NCI-H146 treated with DMSO at 0.1 percent for 48 hours (cell line): ENCODE results near the gene DOK3.

ENCODE experiments used
- DNase-seq: peaks from one replicate; lab custom pipeline; 2025; ENCODE audit not compliant: unreplicated experiment; lab: John Stamatoyannopoulos, UW

The DOK3 gene

GRCh38 chr5:177514541-177514940 lies 4.9 kb upstream of the DOK3 start:
- no peak for DNase-seq

DNA sequence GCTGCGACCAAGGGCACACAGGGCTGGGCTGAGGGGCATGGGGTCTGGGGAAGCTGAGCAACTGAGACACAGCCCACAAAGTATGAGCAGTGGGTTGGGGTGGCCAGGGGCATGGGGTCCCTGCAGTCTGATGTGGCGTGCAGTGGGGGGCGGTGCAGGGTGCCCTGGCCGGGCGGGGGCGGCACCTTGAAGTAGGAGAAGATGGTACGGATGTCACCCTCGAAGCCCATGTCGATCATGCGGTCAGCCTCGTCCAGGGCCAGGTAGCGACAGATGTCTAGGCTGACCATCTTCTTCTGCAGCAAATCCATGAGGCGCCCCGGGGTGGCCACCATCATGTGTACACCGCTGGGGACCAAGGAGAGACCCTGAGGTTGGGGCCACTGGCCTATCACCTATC lies 3.9 kb upstream of the DOK3 start:
- no peak for DNase-seq

DNA sequence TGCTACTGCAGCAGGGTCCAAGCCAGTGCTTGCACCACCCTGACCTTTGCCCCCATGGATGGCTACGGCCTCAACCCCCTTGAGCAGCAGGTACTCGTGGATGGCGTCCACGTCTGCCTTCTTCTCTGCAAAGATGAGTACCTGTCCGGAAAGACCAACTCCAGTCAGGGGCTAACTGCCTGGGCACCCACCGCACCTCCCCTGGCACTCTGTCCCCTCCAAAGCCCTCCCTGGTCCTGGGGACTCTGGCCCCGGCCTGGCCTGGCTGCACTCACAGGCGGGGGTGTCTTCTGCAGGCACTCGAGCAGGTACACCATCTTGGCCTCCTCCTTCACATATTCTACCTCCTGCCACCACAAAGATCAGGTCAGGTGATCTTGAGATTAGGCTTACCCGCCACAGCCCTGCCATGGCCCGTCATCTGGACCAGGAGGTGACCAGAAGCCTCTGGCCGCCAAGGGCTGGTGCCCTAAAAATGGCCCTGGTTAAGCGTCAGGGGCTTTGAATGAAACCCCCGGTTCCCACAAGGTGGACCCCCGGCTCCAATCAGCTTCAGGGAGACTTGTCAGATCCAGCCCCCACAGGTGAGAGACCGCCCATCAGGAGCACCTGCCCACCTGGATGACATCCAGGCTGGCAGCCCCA lies 3.2 kb upstream of the DOK3 start:
- no peak for DNase-seq

GRCh38 chr5:177511796-177512675 lies 2.4 kb upstream of the DOK3 start:
- DNase-seq = no peak

- no peak for DNase-seq
Measured at GRCh38 chr5:177511181-177511580, 1.6 kb upstream of the DOK3 start.

DNA sequence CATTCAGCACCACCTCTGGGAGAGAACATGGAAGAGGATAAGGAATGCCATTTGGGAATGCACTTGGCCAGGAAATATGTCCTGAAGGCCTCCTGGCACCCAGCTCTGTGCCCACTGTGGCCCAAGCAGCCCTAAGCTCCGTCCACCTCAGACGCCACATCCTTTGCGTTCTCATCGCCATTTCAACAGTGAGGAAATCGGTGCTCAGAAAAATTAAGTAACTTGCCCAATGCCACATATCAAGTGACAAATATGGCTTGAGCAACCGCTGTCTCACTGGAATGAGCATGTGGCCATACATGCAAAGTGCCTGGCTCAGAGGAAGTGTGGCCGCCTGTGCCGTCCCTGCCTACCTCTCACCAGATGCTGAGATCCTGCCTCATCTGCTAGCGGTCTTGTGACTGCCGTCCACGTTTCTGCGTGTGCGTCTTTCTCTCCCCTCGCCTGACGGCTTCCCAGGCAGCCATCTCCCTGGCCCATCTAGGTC lies 984 bp upstream of the DOK3 start:
- no peak for DNase-seq

- no peak for DNase-seq
Measured at GRCh38 chr5:177509991-177510566, 453 bp upstream of the DOK3 start.

DNA sequence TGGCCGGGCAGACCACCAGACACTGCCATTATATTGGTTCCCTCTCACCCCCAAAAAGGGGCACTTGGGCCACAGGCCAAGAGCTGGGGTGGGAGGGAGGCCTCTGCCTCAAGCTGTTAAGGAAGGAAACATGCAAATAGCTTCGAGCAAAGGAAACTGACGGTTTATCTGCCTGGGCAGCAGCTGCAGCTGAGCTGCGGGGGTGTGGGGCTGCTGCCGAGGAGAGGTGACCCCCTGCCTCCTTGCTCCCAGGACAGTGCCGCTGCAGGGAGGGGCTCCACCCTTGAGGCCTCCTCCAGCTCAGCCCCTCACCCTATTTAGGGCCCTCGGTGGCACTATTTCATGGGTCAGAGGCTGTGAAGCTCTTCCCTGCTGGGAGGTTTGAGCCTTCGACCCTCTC lies 789 bp downstream of the DOK3 start:
- no peak for DNase-seq

- no peak for DNase-seq
Measured at GRCh38 chr5:177508221-177508611, 1.4 kb downstream of the DOK3 start.

- DNase-seq = no peak
Measured at GRCh38 chr5:177507596-177508220, 1.9 kb downstream of the DOK3 start.

- no peak for DNase-seq
Measured at GRCh38 chr5:177507165-177507564, 2.5 kb downstream of the DOK3 start.

DNA sequence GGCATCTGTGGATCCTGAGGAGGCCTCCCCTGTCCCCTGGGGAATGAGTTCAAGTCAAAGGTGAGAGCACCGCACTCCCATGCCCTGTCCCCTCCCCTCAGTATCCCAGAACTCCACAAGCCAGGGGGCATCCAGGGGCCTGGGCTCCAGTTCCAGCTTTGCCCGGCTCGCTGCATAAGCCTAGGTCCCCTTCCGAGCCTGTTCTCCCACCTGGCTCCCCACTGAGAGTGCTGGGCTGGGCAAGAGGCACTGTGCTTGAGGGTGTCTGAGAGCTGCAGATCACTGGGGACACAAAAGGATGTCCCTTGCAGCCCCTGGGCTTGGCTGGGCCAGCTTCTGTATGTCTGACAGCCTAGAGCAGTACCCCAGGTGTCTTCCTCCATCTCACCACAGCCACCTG lies 4.6 kb downstream of the DOK3 start:
- no peak for DNase-seq

DNA sequence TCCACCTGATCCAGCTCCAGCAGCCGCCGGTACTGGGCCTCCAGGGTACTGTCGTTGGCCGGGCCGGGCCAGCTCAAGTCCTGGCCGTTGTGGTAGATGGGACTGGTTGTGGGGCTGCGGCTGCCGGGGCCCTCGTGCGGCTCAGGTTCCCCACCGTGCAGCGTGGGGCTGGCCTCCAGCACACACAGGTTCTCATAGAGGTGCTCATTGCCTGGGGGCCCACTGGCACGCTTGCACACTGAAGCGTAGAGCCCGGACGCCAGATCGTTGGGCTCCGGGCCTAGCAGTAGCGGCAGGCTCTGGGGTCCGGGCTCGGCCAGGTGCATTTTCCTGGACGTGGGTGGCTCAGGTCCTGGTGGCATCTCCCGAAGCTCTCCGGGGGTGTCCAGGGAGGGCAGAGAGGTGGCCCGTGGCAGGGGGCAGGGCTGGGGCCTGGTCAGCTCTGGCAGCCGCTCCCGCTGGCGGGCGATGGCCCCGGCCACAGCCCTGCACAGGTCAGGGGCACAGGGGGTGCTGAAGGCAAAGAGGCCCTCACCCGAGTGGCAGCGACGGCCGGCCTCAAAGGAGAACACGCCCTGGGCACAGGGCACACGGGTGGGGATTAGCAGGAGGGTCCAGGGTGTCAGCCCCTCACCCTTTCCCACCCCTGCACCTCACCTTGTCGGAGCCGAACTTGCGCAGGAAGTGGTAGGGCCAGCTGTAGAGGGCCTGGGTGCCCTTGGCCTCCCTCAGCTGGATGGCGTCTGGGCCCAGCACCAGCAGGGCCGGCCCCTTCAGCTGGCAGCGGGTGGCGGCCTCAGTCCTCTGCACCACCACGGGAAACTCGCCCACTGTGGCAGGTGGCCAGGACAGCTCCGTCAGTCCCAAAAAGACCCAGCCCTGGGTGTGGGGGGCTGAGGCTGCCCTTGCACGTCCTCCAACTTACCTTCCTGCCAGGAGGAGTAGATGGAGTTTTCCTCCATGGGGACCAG lies 5.3 kb downstream of the DOK3 start:
- DNase-seq = no peak

- DNase-seq = no peak
Measured at GRCh38 chr5:177503351-177504085, 6.1 kb downstream of the DOK3 start.

DNA sequence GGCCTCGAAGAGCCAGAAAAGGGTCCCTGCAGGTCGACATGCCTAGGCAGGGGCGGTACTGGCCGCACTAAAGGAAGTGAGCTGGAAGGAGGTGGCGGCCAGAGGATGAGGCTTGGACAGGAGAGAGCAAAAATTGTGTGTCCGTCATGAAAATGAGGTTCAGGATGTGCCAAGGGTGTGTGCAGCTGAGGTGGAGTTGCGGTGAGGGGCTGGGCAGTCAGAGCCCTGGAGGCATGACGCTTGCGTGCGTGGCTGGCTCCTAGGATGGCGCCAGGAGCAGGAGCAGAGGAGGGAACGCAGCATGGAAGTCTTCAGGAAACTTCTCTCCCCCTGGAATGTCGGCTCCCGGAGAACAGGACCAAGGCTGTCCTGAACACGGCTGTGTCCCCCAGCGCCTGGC lies 6.7 kb downstream of the DOK3 start:
- DNase-seq = no peak

DNA sequence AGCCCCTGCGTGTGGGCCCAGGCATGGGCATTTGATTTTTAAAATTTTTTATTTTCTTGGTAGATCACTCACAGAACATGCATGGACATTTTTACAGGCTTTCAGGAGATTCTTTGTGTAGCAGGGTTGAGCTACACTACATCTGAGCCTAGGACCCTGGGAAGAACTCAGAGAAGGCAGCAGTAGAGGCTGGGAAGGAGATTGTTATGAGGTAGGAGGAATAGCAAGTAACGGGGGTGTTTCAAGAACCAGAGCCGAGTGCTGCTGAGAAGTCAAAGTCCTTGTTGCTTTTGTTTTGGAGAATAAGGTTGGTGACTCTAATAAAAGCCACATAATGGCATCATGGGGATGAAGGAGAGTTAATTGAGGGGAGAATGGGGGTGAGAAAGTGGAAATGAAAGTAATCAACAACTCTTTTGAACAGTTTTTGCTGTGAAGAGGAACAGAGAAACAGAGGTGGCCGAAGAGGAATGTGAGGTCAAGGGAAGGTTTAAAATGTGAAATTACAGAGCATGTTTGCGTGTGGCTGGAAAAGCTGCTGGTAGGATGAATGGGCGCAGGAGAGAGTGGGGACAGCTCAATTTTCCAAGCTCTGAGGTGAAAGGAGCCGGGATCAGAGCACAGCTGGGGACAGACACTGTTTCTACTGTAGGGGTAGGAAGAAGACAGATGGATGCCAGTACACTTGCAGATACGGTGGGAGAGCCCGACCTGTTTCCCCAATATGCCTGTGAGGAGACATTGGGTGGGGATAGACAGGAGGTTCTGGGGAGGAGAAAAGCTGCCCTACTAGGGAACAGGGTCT lies 7.5 kb downstream of the DOK3 start:
- DNase-seq = no peak

DNA sequence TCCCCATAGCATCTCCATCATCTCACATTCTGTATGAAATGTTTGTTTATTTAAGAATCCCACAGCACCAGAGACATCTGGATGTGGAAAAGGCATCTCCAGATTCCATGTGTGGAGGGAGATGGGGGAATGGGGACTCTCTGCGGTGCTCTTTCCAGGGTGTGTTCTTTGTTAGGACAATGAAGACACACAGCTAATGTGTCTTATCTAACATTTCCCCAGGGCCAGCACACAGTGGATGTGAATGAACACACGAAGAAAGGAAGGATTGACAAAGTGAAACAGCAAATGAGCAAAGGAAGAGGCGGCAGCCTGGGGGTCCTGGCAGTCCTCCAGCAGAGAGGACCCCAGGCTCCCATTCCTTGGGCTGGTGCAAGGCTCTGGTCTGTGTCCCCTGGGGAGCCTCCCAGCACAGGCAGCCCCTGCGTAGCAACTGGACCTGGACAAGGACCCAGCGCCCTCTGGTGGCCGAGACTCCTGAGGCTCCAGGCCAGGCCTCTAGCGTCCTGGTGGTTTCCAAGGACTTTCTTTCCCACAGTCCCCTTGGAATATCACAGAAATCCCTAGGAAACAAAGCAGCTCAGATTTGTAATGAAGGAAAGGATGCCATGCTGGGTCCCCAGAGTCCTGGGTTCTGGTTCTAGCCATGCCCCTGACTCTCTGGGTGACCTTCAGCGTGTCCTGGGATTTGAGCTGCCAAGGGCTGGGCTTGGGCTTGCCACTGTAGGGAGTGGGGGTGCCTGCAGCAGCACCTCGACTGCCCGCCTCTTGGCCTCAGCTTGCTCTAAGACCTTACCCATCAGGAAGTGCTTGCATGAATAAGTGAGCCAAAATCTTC lies 8.7 kb downstream of the DOK3 start:
- DNase-seq = peak; percentile 26

DNA sequence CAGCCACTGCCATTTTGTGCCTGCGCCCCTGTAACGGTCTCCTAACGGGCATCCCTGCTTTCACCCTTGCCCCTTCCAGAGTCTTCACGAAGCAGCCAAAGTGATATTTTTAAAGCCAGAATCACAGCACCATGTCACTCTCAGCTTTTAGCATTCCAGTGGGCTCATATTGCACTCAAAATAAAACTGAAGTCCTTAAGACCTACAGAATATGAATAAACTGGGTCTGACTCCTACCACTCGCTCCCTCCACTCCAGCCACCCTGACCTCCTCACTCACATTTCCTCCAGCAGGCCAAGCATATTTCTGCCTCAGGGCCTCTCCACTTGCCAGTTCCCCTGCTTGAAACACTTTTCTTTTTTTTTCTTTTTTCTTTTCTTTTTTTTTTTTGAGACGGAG lies 9.8 kb downstream of the DOK3 start:
- no peak for DNase-seq
